Right forelimb (tissue), 1 donor: ENCODE data around the gene CLN6.
"Not testable (repeated sequence)": the region's sequence is repeated elsewhere in the genome, so short reads cannot be mapped to it uniquely, and the experiment has no call there.

ENCODE experiments used
- DNase-seq: peaks from one replicate; pipeline ENCODE4 v3.0.0-alpha.2; 2018

CLN6 gene

DNA sequence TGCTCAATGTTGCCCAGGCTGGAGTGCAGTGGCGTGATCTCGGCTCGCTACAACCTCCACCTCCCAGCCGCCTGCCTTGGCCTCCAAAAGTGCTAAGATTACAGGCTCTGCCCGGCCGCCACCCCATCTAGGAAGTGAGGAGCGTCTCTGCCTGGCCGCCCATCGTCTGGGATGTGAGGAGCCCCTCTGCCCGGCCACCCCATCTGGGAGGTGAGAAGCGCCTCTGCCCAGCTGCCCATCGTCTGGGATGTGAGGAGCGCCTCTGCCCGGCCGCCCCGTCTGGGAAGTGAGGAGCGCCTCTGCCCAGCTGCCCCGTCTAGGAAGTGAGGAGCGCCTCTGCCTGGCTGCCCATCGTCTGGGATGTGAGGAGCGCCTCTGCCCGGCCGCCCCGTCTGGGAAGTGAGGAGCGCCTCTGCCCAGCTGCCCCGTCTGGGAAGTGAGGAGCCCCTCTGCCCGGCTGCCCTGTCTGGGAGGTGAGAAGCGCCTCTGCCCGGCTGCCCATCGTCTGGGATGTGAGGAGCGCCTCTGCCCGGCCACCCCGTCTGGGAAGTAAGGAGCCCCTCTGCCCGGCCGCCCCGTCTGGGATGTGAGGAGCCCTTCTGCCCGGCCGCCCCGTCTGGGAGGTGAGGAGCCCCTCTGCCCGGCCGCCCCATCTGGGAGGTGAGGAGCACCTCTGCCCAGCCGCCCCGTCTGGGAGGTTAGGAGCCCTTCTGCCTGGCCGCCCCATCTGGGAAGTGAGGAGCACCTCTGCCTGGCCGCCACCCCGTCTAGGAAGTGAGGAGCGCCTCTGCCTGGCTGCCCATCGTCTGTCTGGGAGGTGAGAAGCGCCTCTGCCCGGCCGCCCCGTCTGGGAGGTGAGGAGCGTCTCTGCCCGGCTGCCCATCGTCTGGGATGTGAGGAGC, 7.7 kb downstream of the CLN6 start:
- DNase-seq = not testable (repeated sequence)

DNA sequence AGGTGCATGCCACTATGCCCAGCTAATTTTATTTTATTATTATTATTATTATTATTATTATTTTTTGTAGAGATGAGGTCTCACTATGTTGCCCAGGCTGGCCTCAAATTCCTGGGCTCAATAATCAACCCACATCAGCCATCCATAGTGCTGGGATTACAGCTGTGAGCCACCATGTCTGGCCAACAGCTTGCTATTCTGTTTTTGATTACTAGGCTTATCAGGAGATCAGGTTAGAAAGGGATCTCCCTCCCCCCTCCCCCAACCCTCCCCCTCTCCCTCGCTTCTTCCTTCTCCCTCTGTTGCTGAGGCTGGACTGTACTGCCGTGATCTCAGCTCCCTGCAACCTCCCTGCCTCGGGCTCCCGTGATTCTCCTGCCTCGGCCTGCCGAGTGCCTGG, 8.6 kb downstream of the CLN6 start:
- DNase-seq = no peak

DNA sequence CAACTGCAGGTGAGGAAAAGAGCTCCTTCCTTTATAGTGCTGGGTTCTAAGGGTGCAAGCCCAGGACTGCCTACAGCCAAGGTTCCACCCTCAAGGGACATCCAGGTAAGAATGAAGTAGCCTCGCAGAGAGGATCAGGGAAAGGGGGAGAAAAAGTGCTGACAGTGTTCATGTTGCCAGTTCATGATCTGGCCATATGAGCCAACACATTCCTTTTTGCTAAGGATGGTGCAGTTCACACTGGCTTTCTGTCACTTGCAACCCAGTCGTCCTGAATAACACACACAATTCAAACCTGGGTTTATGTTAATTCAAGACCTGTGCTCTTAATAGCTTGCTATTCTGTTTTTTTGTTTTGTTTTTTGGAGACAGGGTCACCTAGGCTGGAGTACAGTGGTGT, 9.0 kb downstream of the CLN6 start:
- DNase-seq = no peak

DNA sequence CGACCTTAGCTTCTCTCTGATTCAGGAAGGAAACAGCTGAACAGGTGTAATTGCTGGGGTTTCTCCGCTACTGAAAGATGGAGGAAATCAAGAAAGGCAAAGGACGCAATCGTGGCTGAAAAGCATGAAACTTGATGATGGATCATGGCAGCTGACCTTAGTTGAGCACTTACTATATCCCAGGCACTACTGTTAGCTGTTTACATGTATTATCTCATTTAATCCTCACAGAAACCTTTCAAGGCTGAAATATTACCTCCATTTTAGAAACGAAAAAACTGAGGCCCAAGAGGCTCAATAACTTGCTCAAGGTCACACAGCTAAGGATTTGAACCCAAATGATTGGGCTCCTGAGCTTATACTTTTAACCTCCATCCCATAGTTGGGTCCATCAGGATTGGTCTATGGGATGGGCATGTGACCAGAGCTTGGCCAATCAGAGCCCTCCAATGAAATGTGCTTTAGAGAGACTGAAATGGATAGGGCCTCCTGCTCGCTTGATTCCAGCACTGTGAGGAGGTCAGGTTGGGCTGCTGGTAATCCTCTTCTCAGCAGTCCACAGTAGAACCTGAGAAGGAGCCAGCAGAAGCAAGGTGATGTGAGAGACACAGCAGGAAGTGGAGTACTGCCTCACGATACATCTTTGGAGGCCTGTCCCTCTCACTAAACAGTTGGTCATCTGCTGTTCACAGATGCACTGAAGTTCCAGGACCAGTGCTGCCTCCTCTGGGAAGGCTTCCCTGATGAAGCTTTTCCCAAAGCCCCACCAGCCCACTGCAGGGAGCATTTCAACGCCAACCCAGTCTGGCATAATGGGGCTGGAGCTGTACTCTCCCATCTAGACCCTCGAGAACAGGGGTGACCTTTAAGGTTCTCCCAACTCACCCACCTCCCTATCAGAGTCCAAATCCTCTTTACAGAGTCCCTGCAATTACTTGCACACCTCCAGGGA, 10.4 kb downstream of the CLN6 start:
- DNase-seq = no peak

DNA sequence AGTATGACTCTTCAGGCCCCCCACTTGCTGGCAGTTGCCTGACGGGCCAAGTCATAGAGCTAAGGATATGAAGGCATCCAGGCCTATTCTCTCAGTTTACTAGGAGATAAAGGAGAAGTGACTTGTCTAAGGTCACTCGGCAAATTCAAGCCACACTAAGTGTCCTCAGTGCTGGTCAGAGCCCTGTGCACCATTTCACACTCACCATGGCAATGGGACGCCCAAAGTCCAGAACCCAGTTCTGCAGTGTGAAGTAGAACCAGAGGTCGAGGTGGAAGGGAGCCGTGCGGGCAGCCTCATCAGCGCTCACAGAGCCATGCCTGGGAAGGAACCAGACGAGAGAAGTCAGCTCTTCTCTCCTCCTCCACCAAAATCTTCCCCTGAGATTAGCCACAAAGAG, 11.2 kb downstream of the CLN6 start:
- no peak for DNase-seq

DNA sequence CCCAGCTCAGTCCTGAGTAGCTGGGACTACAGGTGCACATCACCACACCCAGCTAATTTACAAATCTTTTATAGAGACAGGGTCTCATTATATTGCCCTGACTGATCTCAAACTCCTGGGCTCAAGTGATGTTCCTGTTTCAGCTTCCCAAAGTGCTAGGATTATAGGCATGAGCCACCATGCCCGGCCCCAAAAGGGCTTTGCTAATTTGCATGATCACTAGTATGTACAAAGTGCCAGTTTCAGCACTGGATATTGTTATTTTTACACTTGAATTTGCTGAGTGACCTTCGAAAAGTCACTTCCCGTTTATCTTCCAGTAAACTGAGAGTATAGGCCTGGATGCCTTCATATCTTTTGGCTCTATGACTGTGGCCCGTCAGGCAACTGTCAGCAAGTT, 12.2 kb downstream of the CLN6 start:
- no peak for DNase-seq

DNA sequence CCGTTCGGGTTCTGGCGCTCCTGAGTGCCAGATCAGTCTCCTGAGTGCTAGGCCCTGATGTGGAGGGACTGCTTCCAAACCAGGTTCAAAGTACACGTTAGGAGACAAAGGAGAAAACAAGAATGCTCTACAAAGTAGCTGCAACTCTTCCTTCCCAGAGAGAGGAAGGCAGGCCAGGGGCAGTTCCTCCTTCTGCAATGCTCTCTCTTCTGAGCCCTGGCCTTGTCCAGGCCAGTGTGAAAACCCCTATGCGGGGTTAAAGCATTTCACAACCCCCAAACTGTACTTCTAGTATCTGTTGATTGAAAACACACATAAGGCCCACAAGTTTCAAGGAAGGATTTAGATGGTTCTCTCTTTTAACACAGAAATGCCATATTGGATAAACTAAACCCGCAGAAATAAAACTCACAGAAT, 14.7 kb downstream of the CLN6 start:
- no peak for DNase-seq

DNA sequence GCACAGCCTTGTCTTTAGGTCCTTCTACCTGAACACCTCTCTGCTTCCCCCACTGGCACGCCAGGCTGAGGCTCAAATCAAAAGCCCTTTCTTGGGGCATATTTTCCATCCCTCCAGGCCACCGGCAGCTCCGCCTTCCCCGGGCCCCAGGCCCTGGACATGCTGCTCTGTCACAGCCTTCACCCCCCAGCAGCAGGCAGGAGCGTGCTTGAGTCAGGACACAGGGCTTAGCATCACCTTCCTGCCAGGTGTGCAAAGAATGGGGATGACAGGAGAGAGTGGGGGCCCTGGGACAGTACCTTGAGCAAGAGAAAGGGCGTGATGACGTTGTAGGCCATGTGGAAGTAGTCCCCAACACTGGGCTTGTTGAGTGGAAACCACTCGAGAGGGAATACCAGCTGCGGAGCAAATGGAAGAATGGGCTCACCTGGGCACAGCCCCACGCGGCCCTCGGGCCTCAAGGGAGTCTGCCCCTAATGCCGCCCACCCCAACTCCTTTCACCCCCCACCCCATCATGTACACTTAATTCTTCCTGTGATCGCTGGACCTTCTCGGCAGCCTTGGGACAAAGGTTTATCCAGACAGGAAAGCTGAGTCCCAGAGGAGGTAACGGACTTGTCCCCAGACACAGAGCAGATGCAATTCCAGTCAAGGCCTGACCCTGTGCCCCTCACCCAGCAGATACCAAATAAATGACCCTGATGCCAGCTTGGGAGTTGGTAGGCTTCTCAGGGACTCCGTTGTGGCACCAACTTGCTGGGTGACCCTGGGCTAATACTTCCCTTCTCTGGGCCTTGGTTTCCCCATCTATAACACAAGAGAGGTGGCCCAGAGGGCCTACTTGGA, 15.3 kb downstream of the CLN6 start:
- DNase-seq = no peak

DNA sequence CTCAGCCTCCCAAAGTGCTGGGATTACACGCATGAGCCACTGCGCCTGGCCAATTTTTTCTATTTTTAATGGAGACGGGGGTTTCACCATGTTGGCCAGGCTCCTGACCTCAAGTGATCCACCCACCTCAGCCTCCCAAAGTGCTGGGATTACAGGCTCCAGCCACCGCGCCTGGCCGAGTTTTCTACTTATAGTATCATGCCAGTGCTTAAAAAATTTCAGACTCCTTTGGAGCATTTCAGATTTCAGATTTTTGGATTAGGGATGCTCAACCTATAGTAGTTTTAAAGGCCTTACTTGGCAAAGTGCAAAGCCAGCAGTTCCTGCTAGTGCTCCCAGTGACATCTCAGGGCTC, 16.1 kb downstream of the CLN6 start:
- DNase-seq = not testable (repeated sequence)

DNA sequence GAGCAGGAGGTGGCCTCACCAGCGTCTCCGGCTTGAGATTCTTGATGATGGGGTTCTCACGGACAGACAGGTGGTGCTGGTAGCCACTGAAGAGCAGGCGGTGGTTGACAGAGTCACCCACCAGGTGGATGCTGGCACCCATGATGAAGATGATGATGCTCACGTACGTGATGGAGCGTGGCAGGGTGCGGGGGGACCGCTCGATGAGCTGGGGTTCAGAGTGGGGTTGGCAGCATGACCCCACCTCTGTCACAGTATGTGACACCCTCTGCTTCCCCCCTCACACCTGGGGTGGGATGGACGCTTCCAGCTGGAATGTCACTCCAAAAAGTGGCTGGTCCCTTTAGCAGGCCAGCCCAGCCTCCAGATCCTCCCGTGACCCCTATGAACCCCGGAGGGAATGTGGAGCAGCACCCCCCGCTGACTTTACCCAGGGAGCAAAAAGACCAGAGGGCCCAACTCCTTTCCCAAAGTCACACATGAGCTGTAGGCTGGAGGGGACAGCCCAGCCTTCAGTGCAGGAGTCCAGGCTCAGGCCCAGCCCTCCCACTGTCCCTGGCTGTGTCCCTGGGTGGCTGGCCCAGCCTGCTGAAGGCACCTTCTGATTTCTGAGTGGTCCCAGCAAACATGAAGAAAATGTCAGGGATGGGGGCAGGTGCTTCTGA, 17.7 kb downstream of the CLN6 start:
- no peak for DNase-seq

DNA sequence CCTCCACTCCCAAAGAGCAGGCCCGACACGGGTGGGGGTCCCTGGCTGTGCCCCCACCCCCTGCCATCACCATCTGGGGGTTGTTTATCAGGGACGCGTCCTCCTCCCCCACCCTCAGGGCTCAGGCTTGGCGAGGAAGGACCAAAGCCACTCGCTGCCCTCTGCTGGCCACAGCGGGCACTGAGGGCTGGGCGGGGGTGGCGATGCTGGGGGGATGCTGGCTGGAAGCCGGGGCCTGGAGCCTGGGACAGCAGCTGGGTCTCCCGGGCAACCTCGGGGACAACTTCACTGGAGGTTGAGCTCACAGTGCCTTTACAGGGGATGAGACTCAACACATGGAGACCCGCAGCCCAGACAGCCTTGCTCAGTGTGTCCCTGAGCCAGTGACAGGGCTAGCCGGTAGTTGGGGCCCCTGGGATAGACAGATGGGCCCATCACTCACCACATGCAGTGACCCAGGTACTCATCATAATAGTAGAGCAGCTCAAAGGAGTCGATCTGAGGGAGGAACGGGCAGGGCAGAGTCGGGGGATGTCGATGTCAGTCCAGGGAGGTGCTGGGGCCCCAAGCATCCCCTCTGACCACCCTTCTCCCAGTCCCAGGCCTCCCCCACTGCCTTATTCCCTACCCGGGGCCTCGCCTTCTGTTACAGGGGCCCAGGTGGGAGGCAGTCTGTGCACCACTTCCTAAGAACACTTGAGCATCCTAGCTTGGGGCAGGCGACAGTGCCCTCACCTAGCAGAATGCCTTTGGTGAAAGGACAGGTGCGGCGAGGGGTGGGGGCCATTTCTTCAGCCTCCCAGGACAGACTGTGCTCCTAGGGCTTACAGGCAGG, 18.5 kb downstream of the CLN6 start:
- DNase-seq = peak; percentile 87

DNA sequence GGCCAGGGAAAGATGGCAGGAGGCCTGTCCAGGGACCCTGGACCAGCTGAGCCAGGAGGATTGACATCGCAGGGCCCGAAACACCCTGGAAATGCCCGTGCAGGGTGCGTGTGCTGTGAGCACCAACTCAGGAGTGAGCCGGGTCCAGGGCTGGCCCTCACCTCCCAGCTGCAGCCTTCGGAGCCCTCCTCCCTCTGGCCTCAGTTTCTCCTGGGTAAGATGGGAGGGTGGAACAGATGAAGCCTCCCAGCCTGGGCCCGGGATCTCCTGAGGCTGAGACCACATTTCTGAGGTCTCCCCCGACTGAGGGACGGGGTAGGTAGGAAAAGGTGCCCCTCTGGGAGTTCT, 19.1 kb downstream of the CLN6 start:
- DNase-seq = no peak

DNA sequence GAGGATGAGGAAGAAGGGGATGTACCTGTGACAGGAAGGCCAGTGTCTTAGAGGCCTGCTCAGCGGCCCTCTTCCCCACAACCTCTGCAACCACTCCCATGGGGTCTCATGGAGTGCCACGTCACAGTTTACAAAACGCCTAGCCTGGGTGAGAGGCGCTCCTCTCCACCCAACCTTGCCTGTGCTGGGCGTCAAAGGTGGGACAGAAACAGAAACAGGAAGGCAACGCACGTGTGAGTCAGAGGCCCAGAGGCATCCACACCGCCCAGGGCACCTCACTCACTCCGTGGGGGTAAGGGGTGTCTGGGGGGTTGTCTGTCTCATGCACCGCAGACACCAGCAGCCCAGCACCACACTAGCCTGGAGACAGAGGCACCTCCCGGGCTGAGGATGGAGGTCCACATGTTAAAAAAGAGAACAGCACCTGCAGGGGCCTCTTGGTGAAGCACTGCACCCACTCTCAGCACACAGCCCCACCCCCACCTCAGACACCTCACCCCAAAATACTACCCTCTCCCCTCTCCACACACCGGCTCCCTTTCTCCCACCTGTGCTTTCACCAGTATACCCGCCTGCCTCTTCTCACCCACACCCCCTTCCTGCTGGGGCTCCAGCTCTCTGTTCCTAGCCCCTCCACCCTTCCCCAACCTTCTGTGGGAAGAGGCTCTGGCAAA, 19.7 kb downstream of the CLN6 start:
- DNase-seq = no peak

DNA sequence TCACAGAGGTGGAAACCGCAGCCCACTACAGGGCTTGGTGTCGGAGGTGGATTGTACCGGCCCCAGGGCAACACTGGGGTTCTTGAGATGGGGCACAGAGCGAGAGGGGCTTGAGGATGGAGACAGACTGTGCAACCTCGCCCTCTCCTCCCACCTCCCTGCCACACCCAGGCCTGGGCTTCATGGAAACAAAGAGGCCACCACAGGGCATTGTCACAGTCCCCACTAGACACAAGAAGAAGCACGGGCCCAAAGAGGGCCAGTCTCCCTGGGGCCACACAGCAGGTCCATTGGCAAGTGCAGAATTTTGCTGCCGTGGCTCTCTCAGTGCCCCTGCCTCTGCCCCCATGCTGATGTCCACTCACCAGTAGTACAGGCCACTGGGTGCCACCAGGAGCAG, 20.3 kb downstream of the CLN6 start:
- no peak for DNase-seq

DNA sequence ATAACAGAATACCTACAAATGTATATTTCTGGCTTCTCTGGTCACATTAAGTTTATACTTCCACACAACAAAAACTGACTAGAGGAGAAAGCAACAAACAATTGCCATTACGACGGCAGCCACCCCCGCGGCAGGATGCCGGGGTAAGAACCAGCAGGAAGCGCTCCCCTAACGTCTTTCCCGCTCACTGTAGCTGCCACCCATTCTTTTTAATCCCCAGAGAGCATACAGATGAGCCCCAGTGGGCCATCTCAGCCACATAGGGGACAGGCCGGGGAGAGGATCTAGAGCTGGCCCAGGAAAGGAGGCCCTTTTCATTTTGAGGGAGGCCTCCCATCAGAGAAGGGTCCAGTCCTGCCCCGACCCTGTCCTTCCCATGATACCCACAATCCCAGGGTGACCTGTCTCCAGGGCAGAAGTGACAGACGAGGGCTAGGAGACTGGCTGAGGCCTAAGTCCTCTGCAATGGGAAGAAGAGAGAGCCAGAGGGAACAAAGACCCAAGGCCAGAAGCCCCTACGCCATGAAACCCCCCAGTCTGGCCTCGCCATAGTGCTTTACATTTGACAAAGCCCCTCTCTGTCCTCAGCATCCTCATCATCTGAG, 20.8 kb downstream of the CLN6 start:
- DNase-seq = no peak

DNA sequence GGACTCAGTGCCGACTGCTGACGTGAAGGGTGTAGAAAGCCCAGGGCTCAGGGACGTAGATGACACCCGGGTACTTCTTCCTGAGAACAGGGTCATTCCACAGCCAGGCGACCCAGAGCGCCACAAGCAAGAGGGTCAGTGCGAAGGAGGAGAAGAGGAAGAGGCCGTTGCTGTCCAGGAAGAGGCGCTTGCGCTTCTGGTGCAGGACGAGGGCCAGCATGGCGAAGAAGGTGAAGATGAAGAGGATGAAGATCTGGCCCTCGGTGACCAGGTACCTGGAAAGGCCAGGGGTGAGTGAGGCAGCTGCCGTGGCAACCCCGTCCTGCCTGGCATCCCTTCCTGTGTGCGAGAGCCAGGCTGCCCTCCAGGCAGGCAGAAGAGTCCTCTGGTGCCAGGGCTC, 21.4 kb downstream of the CLN6 start:
- DNase-seq = no peak

DNA sequence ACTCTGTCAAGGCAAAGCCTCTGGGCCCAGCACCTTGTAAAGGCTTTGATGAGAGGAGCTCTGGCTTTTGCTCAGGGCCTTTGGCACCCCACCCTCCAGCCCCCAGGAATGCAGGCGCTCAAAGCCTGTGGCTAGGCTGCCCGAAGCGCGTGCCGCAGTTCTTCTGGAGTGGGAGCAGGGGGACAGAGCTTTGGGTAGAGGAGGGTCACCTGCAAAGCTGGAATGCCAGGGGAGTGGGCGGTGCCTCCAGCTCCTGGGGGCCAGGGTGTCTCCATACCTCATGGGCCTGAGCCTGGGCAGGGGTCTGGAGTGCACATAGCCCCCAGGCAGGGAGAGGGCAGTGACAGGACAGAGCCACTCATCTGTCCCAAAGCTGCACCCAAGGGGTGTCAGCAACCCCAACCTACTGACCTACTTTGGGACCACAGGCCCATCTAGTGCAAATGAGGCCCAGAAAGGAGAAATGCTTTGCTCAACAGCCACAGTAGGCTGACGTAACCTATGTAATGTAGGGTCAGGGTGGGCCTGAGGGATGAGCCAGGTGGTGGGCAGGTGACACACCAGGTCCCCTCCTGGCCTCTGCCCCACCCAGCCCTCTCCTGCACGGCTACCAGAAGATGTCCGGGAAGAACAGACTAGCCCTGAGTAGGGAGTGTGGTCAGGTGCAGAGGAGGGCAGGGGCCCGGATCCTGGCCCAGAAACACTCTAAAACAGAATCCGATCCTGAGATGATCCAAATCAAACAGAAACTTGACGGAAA, 22.2 kb downstream of the CLN6 start:
- DNase-seq = no peak

DNA sequence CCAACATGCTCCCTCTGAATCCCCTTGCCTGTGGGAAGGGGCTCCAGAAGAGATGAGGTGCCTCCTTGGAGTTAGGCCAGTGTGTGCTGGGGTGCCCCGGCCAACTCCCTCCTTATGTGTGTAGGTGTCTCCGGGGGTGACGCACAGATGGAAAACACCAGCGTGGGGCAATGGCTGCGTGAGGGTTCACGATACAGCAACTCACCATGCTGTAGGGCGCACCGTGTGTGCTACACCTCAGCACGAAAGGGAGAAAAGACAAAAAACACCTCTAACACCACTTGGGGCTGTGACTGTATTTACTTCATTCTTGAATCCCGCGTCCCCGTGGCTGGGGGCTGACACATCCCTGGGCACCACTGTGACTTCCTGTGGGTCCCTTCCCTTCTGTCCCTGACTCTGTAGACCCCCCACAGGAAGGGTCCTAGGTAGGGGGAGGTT, 22.8 kb downstream of the CLN6 start:
- no peak for DNase-seq

DNA sequence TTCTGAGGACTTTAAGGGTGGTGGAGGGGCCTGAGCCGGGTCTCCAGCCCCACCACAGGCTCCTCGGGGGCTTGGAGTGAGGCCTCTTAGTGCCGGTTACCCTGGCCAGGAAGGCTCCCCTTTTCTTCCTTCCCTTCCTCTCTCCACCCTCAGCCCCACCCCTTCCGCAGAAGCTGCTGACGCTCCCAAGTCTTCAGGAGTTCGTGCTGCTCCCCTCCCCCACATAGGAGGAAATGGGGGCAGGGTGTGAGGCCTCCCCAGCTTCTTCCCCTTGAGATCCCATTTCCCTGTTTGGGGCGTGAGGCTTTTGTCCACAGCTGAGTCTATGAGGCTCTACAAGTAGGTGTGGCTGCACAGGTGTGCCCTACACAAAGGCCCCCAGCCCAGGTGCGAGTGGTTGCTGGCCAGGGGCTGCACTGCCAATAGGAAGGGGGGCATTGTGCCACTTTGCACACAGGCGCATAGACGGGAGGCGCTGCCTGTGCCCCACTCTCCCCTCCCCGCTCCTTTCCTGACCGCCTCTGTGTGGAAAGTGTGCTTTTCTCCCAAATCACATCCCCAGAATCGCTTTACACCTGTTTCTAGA, 23.5 kb downstream of the CLN6 start:
- peak; percentile 54 for DNase-seq
